ENCODE results near the gene PTPRE.

DNA sequence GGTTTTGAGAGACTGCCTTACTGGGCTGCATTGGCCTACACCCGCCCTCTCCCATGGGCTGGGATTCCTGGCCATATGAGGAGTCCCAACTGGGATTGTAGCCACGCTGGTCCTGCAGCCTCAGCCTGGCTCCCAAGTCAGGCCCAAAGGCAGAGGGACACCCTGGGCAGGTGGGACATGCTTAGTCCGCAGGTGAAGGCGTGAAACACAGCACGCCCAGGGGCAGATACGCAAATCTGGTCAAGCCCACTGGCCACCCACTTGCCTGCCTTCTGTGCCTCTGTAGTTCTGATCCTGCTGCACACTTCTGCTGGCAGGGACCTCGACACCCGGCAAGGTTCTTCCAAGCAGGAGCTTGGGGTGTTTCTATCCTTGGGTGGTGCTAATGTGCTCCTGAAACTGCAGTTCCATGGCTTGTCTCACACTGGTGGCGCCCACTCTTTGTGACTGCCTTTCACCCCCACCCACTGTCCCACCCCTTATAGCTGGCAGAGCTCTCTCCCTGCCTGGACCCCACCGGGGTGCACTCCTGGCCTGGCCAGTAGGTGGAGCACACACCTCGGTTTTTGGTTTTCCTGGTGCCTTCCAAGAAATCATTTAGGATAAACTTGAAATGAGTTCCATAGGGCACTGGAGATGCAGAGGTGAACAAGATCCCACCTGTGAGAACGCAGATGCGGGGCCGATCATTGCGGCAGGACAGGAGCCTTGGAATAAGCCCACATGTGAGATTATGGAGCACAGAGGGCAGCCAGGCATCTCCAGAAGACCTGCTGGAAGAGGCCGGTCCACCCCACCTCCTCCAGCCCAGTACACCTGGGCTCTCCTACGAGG is 171.4 kb downstream of the PTPRE start:
- TF ChIP-seq POLR2AphosphoS5 (IDR thresholded peaks at IDR 0.05; ENCODE audit: low read depth, low read length) = no peak
- no peak for TF ChIP-seq POLR2A (IDR thresholded peaks at IDR 0.05; ENCODE audit: low read depth, low read length)
- TF ChIP-seq TAF1 (IDR thresholded peaks at IDR 0.05; ENCODE audit: borderline replicate concordance, low read depth, low read length) = no peak
